AG09309 (cell line): Measurements from ENCODE around the gene SCO2.

Source experiments
- DNase-seq: peaks from one replicate; pipeline ENCODE4 v3.0.0-alpha.2; 2010; ENCODE audit warnings: low read depth
- H3K4me3 ChIP-seq: 2 replicates; pipeline ENCODE4 v1.5.1; 2011; ENCODE audit warnings: mild to moderate bottlenecking, low read depth, low read length, moderate library complexity; ENCODE audit not compliant: control insufficient read depth
- CTCF ChIP-seq: IDR thresholded peaks from 2 replicates; pipeline ENCODE4 v1.5.1; 2011; ENCODE audit warnings: mild to moderate bottlenecking, low read depth, low read length, inconsistent platforms; ENCODE audit not compliant: insufficient read depth, control insufficient read depth; ENCODE audit errors: missing control alignments

The SCO2 gene

DNA sequence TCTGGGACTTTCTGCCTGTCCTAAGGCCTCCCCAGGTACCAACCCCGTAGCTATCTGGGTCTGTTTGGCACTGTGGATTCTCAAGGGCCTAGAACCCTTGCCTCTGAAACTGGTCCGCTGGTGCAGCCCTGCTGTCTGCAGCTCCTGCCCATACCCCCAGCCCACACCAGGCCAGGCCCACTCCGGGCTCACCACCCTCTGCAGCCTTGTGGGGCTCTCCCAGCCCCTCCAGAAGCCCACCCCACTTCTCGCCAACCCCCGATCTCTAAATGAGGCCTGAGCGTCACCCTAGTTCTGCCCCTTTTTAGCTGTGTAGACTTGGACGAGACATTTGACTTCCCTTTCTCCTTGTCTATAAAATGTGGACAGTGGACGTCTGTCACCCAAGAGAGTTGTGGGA, 25.0 kb upstream of the SCO2 start:
- no peak for TF ChIP-seq CTCF

DNA sequence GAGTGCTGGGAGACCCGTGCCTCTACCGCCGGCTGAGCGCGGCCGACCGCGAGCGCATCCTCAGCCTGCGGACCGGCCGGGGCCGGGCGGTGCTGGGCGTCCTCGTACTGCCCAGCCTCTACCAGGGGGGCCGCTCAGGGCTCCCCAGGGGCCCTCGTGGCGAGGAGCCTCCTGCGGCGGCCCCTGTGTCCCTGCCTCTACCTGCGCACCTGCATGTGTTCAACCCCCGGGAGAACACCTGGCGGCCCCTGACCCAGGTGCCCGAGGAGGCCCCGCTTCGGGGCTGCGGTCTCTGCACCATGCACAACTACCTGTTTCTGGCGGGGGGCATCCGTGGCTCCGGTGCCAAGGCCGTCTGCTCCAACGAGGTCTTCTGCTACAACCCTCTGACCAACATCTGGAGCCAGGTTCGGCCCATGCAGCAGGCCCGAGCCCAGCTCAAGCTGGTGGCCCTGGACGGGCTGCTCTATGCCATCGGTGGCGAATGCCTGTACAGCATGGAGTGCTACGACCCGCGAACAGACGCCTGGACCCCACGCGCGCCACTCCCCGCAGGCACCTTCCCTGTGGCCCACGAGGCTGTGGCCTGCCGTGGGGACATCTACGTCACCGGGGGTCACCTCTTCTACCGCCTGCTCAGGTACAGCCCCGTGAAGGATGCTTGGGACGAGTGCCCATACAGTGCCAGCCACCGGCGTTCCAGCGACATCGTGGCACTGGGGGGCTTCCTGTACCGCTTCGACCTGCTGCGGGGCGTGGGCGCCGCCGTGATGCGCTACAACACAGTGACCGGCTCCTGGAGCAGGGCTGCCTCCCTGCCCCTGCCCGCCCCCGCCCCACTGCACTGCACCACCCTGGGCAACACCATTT, 23.8 kb upstream of the SCO2 start:
- H3K4me3 ChIP-seq: no peak overlapping the region
- DNase-seq: no peak
- no peak for TF ChIP-seq CTCF

More for the DNA sequence above, 25.0 kb upstream of the SCO2 start:
- H3K4me3 ChIP-seq: no peak overlapping the region
- no peak for DNase-seq

- TF ChIP-seq CTCF: no peak
- H3K4me3 ChIP-seq: no peak overlapping the region
- DNase-seq: no peak
Measured at GRCh38 chr22:50548040-50548920, 22.9 kb upstream of the SCO2 start.

DNA sequence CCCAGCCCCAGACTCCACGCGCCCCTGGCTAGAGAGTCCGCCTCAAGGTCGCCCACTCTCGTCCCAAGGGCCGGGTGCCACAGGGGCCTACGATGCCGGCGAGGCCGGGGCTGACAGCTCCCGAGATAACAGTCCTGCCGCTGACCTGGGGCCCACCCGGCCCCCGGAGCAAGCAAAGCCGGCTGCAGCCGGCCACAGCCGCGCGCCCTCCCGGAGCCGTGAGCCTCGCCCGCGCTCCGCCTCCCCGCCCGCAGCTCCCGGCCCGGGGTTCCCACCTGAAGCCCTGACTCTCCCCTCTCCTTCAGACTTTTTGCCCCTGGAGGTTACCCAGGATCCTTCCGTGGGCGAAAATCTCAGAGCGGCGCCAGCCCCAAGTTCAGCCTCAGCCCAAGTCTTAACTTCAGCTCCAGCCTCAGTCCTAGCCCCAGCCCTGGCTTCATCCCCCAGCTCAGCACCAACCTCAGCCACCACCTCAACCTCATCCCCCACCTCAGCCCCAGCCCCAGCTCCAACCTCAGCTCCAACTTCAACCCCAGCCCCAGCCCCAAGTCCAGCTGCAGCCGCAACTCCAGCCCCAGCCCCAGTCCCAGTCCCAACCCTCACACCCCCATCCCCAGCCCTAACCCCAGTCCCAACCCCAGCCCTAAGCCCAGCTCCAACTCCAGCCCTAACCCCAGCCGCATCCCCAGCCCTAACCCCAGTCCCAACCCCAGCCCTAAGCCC, 22.0 kb upstream of the SCO2 start:
- TF ChIP-seq CTCF: no peak
- no peak overlapping the region for H3K4me3 ChIP-seq
- DNase-seq: no peak

- TF ChIP-seq CTCF: no peak
- no peak overlapping the region for H3K4me3 ChIP-seq
- no peak for DNase-seq
Measured at GRCh38 chr22:50546326-50547262, 21.2 kb upstream of the SCO2 start.
